Activated T-helper 9 cell treated with anti-CD3 and anti-CD28 coated beads, Interleukin-2, amount 50 U/mL, for 16 hours (primary cell): ENCODE measurements around the gene SLC15A3.
"Not testable (repeated sequence)": the region's sequence is repeated elsewhere in the genome, so short reads cannot be mapped to it uniquely, and the experiment has no call there.

Experiments
- DNase-seq: peaks from one replicate; pipeline ENCODE4 v3.0.0-alpha.2; 2020; ENCODE audit warnings: low read depth

The SLC15A3 gene

GRCh38 chr11:60913793-60914632, 38.0 kb downstream of the SLC15A3 start, which contains the start of gene TMEM109:
TSS of gene TMEM109 (plus strand) at chr11:60914158. CDS start at chr11:60919694, 5,536 bp downstream.
- peak; percentile 81 for DNase-seq

GRCh38 chr11:60912851-60913528, 39.0 kb downstream of the SLC15A3 start:
- DNase-seq = no peak

DNA sequence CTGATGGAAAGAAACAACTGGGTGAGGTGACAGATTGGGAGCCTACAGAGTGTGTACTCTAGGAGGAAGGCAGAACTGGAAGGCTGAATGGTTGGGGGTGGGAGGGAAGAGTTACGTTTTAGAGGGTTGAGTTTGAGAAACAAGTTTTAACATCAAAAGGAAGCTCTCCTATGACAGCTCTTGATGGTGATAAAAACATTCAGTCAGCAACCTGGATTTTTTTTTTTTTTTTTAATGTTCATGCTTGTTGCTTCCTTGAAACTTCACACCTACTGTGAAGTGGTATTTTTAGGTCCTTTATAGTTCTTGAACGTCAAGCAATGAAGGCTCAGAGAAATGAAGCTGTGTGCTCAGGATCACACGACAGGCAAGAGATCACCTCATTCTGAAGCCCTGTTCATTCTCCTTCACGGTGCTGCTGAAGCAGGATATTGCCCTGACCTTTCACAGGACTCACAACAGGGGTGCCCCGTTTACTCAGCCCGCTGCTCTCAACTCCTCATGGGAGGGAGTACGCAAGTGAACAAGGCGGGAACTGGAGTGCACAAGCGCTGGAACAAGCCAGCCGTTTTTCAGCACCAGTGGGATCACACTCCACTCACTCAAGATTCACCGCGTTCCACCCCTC, 39.6 kb downstream of the SLC15A3 start:
- no peak for DNase-seq

GRCh38 chr11:60910711-60911380, 41.1 kb downstream of the SLC15A3 start:
- DNase-seq = no peak

GRCh38 chr11:60910281-60910687, 41.7 kb downstream of the SLC15A3 start:
- DNase-seq = no peak

DNA sequence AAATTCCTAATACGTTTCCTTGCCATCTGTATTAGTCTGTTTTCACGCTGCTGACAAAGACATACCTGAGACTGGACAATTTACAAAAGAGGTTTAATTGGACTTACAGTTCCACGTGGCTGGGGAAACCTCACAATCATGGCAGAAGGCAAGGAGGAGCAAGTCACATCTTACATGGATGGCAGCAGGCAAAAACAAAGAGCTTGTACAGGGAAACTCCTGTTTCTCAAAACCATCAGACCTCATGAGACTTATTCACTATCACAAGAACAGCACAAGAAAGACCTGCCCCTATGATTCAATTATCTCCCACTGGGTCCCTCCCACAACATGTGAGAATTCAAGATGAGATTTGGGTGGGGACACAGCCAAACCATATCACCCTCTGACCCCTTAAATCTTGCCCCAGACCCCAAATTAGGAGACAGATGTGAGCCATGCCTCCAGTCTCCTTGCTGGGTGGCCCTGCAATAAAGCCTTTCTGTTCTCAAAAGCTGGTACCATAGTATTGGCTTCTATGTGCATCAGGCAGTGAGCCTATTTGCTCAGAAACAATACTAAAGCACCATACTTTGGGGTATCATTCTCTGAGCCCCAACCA, 42.2 kb downstream of the SLC15A3 start:
- DNase-seq = not testable (repeated sequence)

GRCh38 chr11:60908803-60909202, 43.2 kb downstream of the SLC15A3 start:
- DNase-seq = no peak

GRCh38 chr11:60906132-60906972, 45.6 kb downstream of the SLC15A3 start, which contains the start of gene PRPF19:
TSS of gene PRPF19 (minus strand) at chr11:60906585. CDS start at chr11:60906382, 203 bp downstream.
- DNase-seq = peak; percentile 95

GRCh38 chr11:60905551-60906113, 46.3 kb downstream of the SLC15A3 start:
- no peak for DNase-seq

- no peak for DNase-seq
Observed at GRCh38 chr11:60905047-60905446, 46.9 kb downstream of the SLC15A3 start.

- DNase-seq = no peak
Observed at GRCh38 chr11:60902625-60903024, 49.4 kb downstream of the SLC15A3 start.

DNA sequence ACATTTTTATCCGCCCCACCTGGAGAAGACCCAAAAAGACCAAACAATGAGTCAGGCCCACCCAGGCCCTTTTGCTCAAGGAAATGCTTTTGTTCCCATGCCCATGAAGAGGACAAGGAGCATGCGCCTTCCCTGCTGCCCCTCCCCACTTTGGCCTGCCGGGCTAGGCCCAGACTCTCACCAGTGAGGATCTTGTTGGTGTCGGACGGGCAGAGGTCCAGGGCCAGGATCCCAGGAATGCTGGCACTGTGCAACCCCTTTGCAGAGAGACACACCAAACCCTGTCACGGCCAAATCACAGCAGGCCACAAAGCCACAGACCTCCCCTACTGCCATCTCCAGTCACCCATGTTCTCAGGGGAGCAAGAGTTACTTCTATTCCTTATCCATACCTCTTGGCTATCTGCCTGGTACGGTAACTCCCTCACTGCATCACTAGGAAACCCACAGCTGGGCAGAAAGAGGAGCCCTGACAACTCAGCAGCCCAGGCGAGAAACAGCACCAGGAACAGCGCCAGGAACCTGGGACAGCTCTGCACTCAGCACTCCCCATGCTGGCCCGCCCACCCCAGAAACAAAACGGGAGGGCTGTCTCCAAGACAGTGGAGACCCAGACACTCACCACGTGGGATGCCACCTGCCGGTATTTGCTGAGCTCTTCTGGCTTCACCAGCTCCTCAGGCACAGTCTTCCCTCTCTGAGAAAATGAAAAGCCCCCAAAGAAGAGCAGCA, 51.1 kb downstream of the SLC15A3 start:
- no peak for DNase-seq

DNA sequence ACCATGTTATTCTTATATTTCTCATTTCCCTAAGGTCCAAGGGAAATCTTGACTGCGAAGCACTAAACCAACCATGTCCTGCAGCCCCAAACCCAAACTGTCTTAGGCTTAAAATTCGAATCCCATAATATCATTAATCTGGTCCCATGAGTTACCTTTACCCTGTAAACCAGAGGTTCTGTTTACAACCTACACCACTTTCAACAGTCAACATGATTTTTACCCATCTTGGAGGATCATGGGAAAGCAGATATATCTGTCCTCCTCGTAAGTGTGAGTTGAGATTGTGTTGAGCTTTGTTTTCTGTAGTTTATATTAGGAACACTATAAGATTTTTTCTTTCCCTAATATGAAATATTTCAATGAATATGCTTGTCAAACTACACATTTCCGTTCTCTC, 52.0 kb downstream of the SLC15A3 start:
- no peak for DNase-seq

GRCh38 chr11:60899046-60899936, 52.7 kb downstream of the SLC15A3 start:
- no peak for DNase-seq

DNA sequence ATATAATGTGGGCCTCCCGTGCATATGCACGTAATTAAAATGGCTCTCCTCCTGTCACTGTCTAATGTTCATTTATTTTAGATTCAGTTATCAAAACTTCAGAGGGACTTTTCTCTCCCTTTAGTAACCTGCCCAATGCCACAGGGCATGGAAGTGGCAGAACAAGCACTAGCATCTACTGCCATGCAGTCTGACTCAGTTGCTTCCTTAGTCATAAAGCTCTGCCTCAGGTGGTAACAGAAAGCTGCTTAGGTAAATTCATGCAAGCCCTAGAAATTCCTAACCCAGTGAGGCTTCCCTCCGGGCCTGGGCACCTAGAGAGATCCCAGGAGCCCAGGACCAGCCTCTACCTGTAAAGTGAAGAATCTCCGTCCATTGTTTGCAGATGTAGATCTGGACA, 54.5 kb downstream of the SLC15A3 start:
- no peak for DNase-seq

- DNase-seq = no peak
Observed at GRCh38 chr11:60895687-60896086, 56.3 kb downstream of the SLC15A3 start.

DNA sequence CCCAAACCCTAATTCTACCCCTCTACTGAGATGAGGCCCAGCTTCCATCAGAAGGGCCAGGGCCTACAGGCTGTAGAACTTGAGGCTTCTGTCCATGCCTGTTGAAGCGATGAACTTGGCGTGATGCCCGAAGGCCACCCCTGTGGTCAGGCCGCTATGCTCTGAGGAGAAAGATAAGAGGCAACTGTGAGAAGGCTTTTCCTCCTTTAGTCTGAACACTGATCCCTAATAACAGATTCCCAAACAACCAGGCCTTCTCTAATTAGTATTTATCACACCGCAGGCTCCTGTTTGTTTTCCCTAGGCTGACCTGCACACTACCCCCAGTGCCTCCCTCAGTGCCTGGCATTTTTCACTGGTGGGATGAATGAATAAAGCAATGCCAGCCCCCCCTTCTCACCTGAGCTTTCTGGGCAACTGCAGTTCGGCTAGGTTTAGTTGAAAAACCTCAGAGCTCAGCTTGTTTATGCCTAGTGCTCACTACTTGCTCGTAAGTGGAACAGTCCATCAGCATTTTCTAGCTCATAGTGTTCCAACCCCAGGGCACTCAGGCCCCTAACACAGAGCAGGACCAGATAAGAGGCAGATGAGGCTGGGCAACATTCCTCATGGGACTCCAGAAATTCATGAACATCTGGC, 60.8 kb downstream of the SLC15A3 start:
- no peak for DNase-seq

DNA sequence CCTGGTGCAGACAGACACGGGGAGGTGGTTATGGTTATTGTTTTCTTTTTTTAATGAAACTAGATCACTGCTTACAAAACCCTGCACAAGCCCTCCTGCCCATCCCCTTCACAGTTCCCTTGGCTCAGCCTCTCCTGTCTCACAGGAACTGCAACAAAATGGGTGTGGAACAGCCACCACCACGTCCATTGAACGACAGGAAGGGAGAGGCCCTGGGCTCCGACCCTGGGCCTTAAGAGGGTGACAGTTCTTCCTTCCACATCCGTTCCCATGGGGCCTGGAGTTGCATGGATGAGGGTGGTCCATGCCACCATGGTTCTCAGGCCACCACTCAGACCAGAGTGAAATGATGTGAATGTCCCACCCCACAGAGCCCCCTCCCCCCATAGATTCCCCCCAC, 61.3 kb downstream of the SLC15A3 start:
- DNase-seq = no peak
